ENCODE results near the gene CPTP. TPM values are rescaled to one million over a fixed set of nuclear protein-coding genes. Genes with fewer than 3 reads are reported as not detected.

Gene CPTP
- total RNA-seq, 1 experiment from 2014 or later: 141 TPM

- CTCF ChIA-PET: no interaction called here
- H3K4me2 ChIP-seq (ENCODE audit: low read length): no peak overlapping the region
These were observed 7.6 kb downstream of the CPTP start for GRCh38 chr1:1332031-1332755.

GRCh38 chr1:1332774-1333480 is 8.3 kb downstream of the CPTP start:
- H3K4me2 ChIP-seq (ENCODE audit: low read length): peak overlapping the region; percentile 25; the same call in 1 of the 2 replicates
- H3K27me3 ChIP-seq (ENCODE audit: low read length): no peaks in the 10 kb centered on the region
- H3K36me3 ChIP-seq (ENCODE audit: low read depth, low read length): peaks cover 21% of the 10 kb centered on the region
- H4K20me1 ChIP-seq (ENCODE audit: low read length): peaks cover 5% of the 10 kb centered on the region; the same call in 1 of the 2 replicates
- ChIA-PET CTCF (no interaction called here), POLR2A (ENCODE audit: unreplicated experiment) (no interaction called here)
- H3K4me1 ChIP-seq (ENCODE audit: insufficient read depth, low read length): peaks cover 36% of the 10 kb centered on the region
- H3F3A ChIP-seq (ENCODE audit: low read length, unreplicated experiment): no peaks in the 10 kb centered on the region
- H3K79me2 ChIP-seq (ENCODE audit: low read length): no peaks in the 10 kb centered on the region
- DNase-seq: peak; percentile 73
- no peak overlapping the region for H3K4me3 ChIP-seq (ENCODE audit: low read length)
- no peaks in the 10 kb centered on the region for H3K9me2 ChIP-seq (replicated peaks; ENCODE audit: low read length)
- TF ChIP-seq EZH2phosphoT487 (IDR thresholded peaks at IDR 0.05; ENCODE audit: borderline replicate concordance, low read length): no peak; the same call in 1 of the 2 replicates
- TF ChIP-seq EZH2 (IDR thresholded peaks at IDR 0.05; ENCODE audit: low read length, unreplicated experiment): no peak
- TF ChIP-seq, protein P1, sequence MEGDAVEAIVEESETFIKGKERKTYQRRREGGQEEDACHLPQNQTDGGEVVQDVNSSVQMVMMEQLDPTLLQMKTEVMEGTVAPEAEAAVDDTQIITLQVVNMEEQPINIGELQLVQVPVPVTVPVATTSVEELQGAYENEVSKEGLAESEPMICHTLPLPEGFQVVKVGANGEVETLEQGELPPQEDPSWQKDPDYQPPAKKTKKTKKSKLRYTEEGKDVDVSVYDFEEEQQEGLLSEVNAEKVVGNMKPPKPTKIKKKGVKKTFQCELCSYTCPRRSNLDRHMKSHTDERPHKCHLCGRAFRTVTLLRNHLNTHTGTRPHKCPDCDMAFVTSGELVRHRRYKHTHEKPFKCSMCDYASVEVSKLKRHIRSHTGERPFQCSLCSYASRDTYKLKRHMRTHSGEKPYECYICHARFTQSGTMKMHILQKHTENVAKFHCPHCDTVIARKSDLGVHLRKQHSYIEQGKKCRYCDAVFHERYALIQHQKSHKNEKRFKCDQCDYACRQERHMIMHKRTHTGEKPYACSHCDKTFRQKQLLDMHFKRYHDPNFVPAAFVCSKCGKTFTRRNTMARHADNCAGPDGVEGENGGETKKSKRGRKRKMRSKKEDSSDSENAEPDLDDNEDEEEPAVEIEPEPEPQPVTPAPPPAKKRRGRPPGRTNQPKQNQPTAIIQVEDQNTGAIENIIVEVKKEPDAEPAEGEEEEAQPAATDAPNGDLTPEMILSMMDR (conservative IDR thresholded peaks at IDR 0.05; ENCODE audit: low read depth, low read length): no peak
- intact Hi-C loops (cut with micrococcal nuclease): no loop called here
- no peak overlapping the region for H3K27ac ChIP-seq (ENCODE audit: low read length)
- H3K9ac ChIP-seq (ENCODE audit: low read length): no peak overlapping the region
- BruUV-seq (replicated peaks): no TSS peak
- H3K9me3 ChIP-seq (ENCODE audit: low read length): no peaks in the 10 kb centered on the region
- peak; percentile 27 for ATAC-seq
- no peak overlapping the region for H2AFZ ChIP-seq (ENCODE audit: low read length)

More at GRCh38 chr1:1332031-1332755, 7.6 kb downstream of the CPTP start:
- Histone ChIP-seq H3K9me2 (replicated peaks; ENCODE audit: low read length) (no peaks in the 10 kb centered on the region), H3K36me3 (ENCODE audit: low read depth, low read length) (peaks cover 18% of the 10 kb centered on the region; the same call in 1 of the 2 replicates), H4K20me1 (ENCODE audit: low read length) (peaks cover under 1% of the 10 kb centered on the region; the same call in 1 of the 2 replicates), H3K27me3 (ENCODE audit: low read length) (no peaks in the 10 kb centered on the region), H3K27ac (ENCODE audit: low read length) (no peak overlapping the region), H3K79me2 (ENCODE audit: low read length) (peaks cover 1% of the 10 kb centered on the region; the same call in 1 of the 2 replicates), H2AFZ (ENCODE audit: low read length) (no peak overlapping the region), H3K4me3 (ENCODE audit: low read length) (no peak overlapping the region), H3K9ac (ENCODE audit: low read length) (no peak overlapping the region), H3K4me1 (ENCODE audit: insufficient read depth, low read length) (peaks cover 36% of the 10 kb centered on the region), H3F3A (ENCODE audit: low read length, unreplicated experiment) (no peaks in the 10 kb centered on the region), H3K9me3 (ENCODE audit: low read length) (no peaks in the 10 kb centered on the region)
- POLR2A ChIA-PET (ENCODE audit: unreplicated experiment): interaction anchor here (0.6 kb wide), 1 partner anchor 114 kb away, joined by 4 read pairs; no protein-coding TSS in a partner anchor
- TF ChIP-seq, protein P1 (conservative IDR thresholded peaks at IDR 0.05; ENCODE audit: low read depth, low read length): no peak
- TF ChIP-seq EZH2 (IDR thresholded peaks at IDR 0.05; ENCODE audit: low read length, unreplicated experiment) (no peak), EZH2phosphoT487 (IDR thresholded peaks at IDR 0.05; ENCODE audit: borderline replicate concordance, low read length) (no peak)
- DNase-seq (no peak), ATAC-seq (no peak)
- BruUV-seq (replicated peaks): no TSS peak
- intact Hi-C loops (cut with micrococcal nuclease): no loop called here

Measured in PC-3 (cell line).